Heart right ventricle (tissue), 16 donors: ENCODE measurements around the gene CTPS1. TPM values are rescaled to one million over a fixed set of nuclear protein-coding genes. Genes with fewer than 3 reads are reported as not detected.
A peak's percentile ranks its signal among the peaks of the same experiment; 100 is the strongest.

ENCODE experiments used
- ATAC-seq, 8 donors: fragments of 200-7000 bp; cut with Tn5 transposase; one replicate each; pipeline ENCODE4 v1.9.1; 2020; ENCODE audit warnings: mild to moderate bottlenecking in 8 of 8, moderate library complexity in 8 of 8, moderate number of reproducible peaks in 1 of 8
- DNase-seq, 2 donors: peaks; one replicate each; pipeline ENCODE4 v3.0.0-alpha.2; 2020
- H3K27ac ChIP-seq, 10 donors: fragments of 200-600 bp; sonication (generic) in 2 of 10; one replicate each; pipeline versions ENCODE4 v1.5.0 to v1.8.0; 2020 to 2022; ENCODE audit warnings: mild to moderate bottlenecking in 3 of 10
- H3K27me3 ChIP-seq, 7 donors: fragments of 200-600 bp; one replicate each; pipeline ENCODE4 v1.8.0; 2021 to 2022; ENCODE audit warnings: mild to moderate bottlenecking in 2 of 7
- H3K36me3 ChIP-seq, 9 donors: fragments of 200-600 bp; sonication (generic) in 1 of 9; one replicate each; pipeline versions ENCODE4 v1.5.0 to v1.8.0; 2020 to 2022; ENCODE audit warnings: mild to moderate bottlenecking in 2 of 9
- H3K4me1 ChIP-seq, 9 donors: fragments of 200-600 bp; sonication (generic) in 1 of 9; one replicate each; pipeline versions ENCODE4 v1.5.0 to v1.8.0; 2020 to 2022; ENCODE audit warnings: mild to moderate bottlenecking in 4 of 9
- H3K4me3 ChIP-seq, 10 donors: fragments of 200-600 bp; sonication (generic) in 2 of 10; one replicate each; pipeline versions ENCODE4 v1.5.0 to v1.8.0; 2020 to 2022; ENCODE audit warnings: mild to moderate bottlenecking in 7 of 10, moderate library complexity in 2 of 10
- H3K9me3 ChIP-seq, 11 donors: fragments of 200-600 bp in 10 of 11; sonication (generic) in 2 of 11; one replicate each; pipeline versions ENCODE4 v1.5.0 to v1.8.0; 2013 to 2022; ENCODE audit warnings: mild to moderate bottlenecking in 2 of 11, control low read depth in 1 of 11, moderate library complexity in 1 of 11
- WGBS, 2 donors: extraction: QIAGEN DNeasy Blood & Tissue Kit; methylation state at CpG; one replicate each; pipeline ENCODE4 v1.1.7; 2013; ENCODE audit warnings: inconsistent platforms in 1 of 2; 5-methylcytosine and 5-hydroxymethylcytosine counted together
- intact Hi-C, 10 donors: fragments of 100-400 bp; cut with DNase I; formaldehyde crosslinking; loops; one replicate each; pipeline versions ENCODE4 v1.11.1 to v1.14.2; 2022
- polyA plus RNA-seq, 2 donors: library from polyadenylated mRNA; stranded (reverse); fragments of 200-250 nt; gene quantifications; one replicate each; pipeline ENCODE4 v1.2.3, GENCODE V29; 2013
- total RNA-seq, 10 donors: library from RNA; stranded (reverse); fragmentation: NEBNext Ultra II Directional in 3 of 10; extraction: Animal tissue kit (Norgen Biotek cat#: 25700) in 3 of 10; gene quantifications; one replicate each; pipeline versions ENCODE4 v1.2.1 to v1.2.4, GENCODE V29; 2021 to 2023
- TF ChIP-seq, protein P1 (sequence below), 9 donors: fragments of 200-600 bp; sonication (generic) in 2 of 9; IDR thresholded peaks; one replicate each; pipeline versions ENCODE4 v1.5.0 to v1.8.0; 2021 to 2022; ENCODE audit warnings: antibody characterized with exemption in 9 of 9, mild to moderate bottlenecking in 5 of 9, moderate library complexity in 1 of 9
- donor health status: Arrhythmogenic right ventricular cardiomyopathy.
- donor health status: ischemic (EF 13 %, LVEDD 7.1; RV severe dilation, severe dysfunction).
- donor health status: healthy with polysubstance abuse.
- donor health status: DM: no; HTN: yes; CAD: no.
- donor health status: DM: no; HTN: no; CAD: no.
- donor health status: ischemic (EF 25% LVEDD 6.9; RV normal size, moderate dysfunction).
- donor health status: ischemic (EF 25% LVEDD 5.7; RV mildly dilated, moderate dysfunction).
- donor health status: healthy.
- donor health status: DM: yes; HTN: yes; CAD: no.
- donor health status: Ischemic cardiomyopathy.
- donor health status: ischemic (EF 35%, LVEDD 5.7; RV mildly dilated, moderate dysfunction).
- donor health status: nonischemic (EF 11% LVEDD 7.7; RV severe dilation, severe dysfunction).
- donor health status: DM: yes; HTN: yes; CAD: no.
- donor health status: PGD.
- donor health status: ischemic (EF 29% LVEDD 5.4; RV normal size, mild dysfunction).
- donor health status: nonischemic (EF 23%, LVEDD 6.1; RV moderate dilation, normal function).

Gene CTPS1
- total and polyA plus RNA-seq, 12 donors: 4.6 to 12.1 (median 7.1) TPM

- Histone ChIP-seq H3K27me3 (no peaks in the 10 kb centered on the region), H3K4me3 (no peak overlapping the region), H3K9me3 (no peaks in the 10 kb centered on the region), H3K4me1 (peaks cover 7 to 35% (median 31%) of the 10 kb centered on the region in 9 donors), H3K27ac (no peak overlapping the region), H3K36me3 (peaks cover 0 to 88% (median 31%) of the 10 kb centered on the region in 9 donors)
- TF ChIP-seq, protein P1, sequence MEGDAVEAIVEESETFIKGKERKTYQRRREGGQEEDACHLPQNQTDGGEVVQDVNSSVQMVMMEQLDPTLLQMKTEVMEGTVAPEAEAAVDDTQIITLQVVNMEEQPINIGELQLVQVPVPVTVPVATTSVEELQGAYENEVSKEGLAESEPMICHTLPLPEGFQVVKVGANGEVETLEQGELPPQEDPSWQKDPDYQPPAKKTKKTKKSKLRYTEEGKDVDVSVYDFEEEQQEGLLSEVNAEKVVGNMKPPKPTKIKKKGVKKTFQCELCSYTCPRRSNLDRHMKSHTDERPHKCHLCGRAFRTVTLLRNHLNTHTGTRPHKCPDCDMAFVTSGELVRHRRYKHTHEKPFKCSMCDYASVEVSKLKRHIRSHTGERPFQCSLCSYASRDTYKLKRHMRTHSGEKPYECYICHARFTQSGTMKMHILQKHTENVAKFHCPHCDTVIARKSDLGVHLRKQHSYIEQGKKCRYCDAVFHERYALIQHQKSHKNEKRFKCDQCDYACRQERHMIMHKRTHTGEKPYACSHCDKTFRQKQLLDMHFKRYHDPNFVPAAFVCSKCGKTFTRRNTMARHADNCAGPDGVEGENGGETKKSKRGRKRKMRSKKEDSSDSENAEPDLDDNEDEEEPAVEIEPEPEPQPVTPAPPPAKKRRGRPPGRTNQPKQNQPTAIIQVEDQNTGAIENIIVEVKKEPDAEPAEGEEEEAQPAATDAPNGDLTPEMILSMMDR (IDR thresholded peaks at IDR 0.05): no peak
- intact Hi-C loops: loop anchor here in 2 of 10 donors (5.0 to 10.0 kb wide), 3 partner anchors 59 to 186 kb away; no protein-coding TSS in a partner anchor
- ATAC-seq (no peak), DNase-seq (no peak)
- 91% methylated on average over 3 of the region's 3 CpGs for WGBS, 2 donors
These were observed 69.0 kb downstream of the CTPS1 start for GRCh38 chr1:41048540-41048939.

- H3K4me3 ChIP-seq: no peak overlapping the region
- H3K9me3 ChIP-seq: no peaks in the 10 kb centered on the region
- H3K36me3 ChIP-seq: peaks cover 0 to 91% (median 31%) of the 10 kb centered on the region in 9 donors
- no peaks in the 10 kb centered on the region for H3K27me3 ChIP-seq
- H3K27ac ChIP-seq: no peak overlapping the region
- ATAC-seq (no peak), DNase-seq (no peak)
- intact Hi-C loops: no loop called here
- peaks cover under 1 to 14% (median 9%) of the 10 kb centered on the region in 9 donors for H3K4me1 ChIP-seq
- TF ChIP-seq, protein P1 (IDR thresholded peaks at IDR 0.05): no peak
- WGBS, 2 donors: 93 to 94% methylated on average over 1 of the region's 1 CpG
These were observed 71.5 kb downstream of the CTPS1 start for GRCh38 chr1:41051022-41051421.

DNA sequence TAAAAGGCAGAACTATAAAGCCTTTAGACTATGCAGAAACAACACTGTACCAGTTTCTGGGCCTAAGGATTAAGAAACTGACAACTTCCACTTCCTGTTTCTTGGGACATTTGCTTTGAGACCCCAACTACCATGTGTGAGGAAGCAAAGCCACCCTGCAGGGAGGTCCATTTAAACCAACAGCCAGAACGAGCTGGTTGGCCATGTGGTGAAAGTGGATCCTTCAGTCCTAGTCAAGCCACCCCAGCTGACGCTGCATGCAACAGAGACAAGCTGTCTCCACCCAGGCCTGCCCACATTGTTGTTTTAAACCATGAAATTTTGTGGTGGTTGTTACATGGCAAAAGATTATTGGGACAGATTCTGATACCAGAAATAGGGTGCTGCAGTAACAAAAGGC lies 73.8 kb downstream of the CTPS1 start:
- ATAC-seq (peak in 1 of 8 donors; percentile 23), DNase-seq (no peak)
- TF ChIP-seq, protein P1 (IDR thresholded peaks at IDR 0.05): no peak
- WGBS, 2 donors: 80% methylated on average over 2 of the region's 2 CpGs
- no peak overlapping the region for H3K4me3 ChIP-seq
- H3K9me3 ChIP-seq: no peaks in the 10 kb centered on the region
- peaks cover 0 to 6% (median 0%) of the 10 kb centered on the region in 9 donors for H3K4me1 ChIP-seq
- peaks cover 0 to 91% (median 27%) of the 10 kb centered on the region in 9 donors for H3K36me3 ChIP-seq
- H3K27ac ChIP-seq: no peak overlapping the region
- no peaks in the 10 kb centered on the region for H3K27me3 ChIP-seq
- intact Hi-C loops: no loop called here

- Histone ChIP-seq H3K4me1 (peaks cover 0 to 6% (median 0%) of the 10 kb centered on the region in 9 donors), H3K27ac (no peak overlapping the region), H3K4me3 (no peak overlapping the region), H3K27me3 (no peaks in the 10 kb centered on the region), H3K9me3 (peaks cover 0 to 10% (median 0%) of the 10 kb centered on the region in 11 donors), H3K36me3 (peaks cover 0 to 85% (median 15%) of the 10 kb centered on the region in 9 donors)
- intact Hi-C loops: no loop called here
- ATAC-seq: no peak
- DNase-seq: no peak
- TF ChIP-seq, protein P1 (IDR thresholded peaks at IDR 0.05): no peak
- WGBS, 2 donors: 93% methylated on average over 5 of the region's 5 CpGs
These were observed 77.4 kb downstream of the CTPS1 start for GRCh38 chr1:41056907-41057306.

Other genes with a start within 250 kb of the CTPS1 start
- gene KCNQ4, start 195.9 kb upstream of the CTPS1 start, total RNA-seq: 1 to 10 TPM; 1.2 to 3.4 (median 2.1) TPM
- gene KCNQ4, start 195.9 kb upstream of the CTPS1 start, polyA plus RNA-seq: 1 to 10 TPM; 1.0 to 3.4 TPM
- gene CITED4, start 117.3 kb upstream of the CTPS1 start, total RNA-seq: 10 to 100 TPM; 14.4 to 88.8 (median 25.8) TPM
- gene CITED4, start 117.3 kb upstream of the CTPS1 start, polyA plus RNA-seq: 10 to 100 TPM in 1 of 2 donors, 1 to 10 TPM in 1; 6.1 to 31.2 TPM
- under 1 TPM in 9 of 10 donors, not detected in 1; 0.13 to 0.45 (median 0.23) TPM for gene SLFNL1, start 42.0 kb downstream of the CTPS1 start, total RNA-seq
- gene SLFNL1, start 42.0 kb downstream of the CTPS1 start, polyA plus RNA-seq: under 1 TPM; 0.14 to 0.22 TPM